Fibroblast of the aortic adventitia (primary cell): ENCODE data around the gene PIP5K1B. TPM values are rescaled to one million over a fixed set of nuclear protein-coding genes. Genes with fewer than 3 reads are reported as not detected.

Source experiments
- DNase-seq: peaks from one replicate; pipeline ENCODE4 v3.0.0-alpha.2; 2010; ENCODE audit warnings: low read depth
- H3K4me3 ChIP-seq: 2 replicates; pipeline ENCODE4 v1.5.1; 2011; ENCODE audit warnings: low read depth, mild to moderate bottlenecking, control low read depth, low read length, moderate library complexity
- CTCF ChIP-seq: IDR thresholded peaks from 2 replicates; pipeline ENCODE4 v1.5.1; 2011; ENCODE audit warnings: mild to moderate bottlenecking, low read length, control low read depth, inconsistent platforms; ENCODE audit not compliant: insufficient read depth
- total RNA-seq: library from RNA; depleted of rRNA; stranded (reverse); fragments of >200 nt; gene quantifications from 2 replicates; pipeline ENCODE4 v1.2.3, GENCODE V29; 2012; ENCODE audit warnings: low replicate concordance

Gene PIP5K1B
- total RNA-seq, 1 donor = not detected

DNA sequence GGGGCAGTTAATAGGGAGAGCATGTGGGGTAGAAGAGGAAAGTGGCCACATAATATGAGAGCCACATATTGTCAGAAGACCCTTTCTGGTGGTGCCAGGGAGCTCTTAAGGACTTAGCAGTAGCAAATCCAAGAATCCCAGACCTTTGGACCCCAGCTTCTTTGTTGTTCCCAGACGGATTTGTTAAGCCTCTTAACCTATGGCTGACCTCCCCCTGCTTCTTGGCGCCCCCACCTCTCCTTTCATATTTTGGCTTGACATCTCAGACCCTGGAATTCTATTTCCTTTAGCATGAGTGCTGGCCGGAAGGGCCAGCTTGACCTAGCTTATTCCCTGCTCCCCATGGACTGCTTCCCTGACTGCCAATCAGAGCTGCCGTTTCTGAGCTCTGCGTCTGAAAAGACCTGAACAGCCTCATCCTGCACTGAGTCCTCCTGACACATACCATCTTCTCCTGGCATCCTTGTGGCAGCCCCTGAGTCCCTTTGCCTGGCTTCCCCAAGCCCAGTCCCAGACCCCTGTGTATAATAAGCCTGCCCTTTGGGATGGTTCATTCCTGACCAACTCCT is 192.6 kb downstream of the PIP5K1B start:
- TF ChIP-seq CTCF = no peak
- no peak overlapping the region for H3K4me3 ChIP-seq
- DNase-seq = no peak

GRCh38 chr9:68898781-68899439 is 193.9 kb downstream of the PIP5K1B start:
- no peak for DNase-seq
- no peak for TF ChIP-seq CTCF
- H3K4me3 ChIP-seq = no peak overlapping the region

- TF ChIP-seq CTCF = no peak
- DNase-seq = no peak
- H3K4me3 ChIP-seq = no peak overlapping the region
Measured at GRCh38 chr9:68904454-68904853, 199.4 kb downstream of the PIP5K1B start.

DNA sequence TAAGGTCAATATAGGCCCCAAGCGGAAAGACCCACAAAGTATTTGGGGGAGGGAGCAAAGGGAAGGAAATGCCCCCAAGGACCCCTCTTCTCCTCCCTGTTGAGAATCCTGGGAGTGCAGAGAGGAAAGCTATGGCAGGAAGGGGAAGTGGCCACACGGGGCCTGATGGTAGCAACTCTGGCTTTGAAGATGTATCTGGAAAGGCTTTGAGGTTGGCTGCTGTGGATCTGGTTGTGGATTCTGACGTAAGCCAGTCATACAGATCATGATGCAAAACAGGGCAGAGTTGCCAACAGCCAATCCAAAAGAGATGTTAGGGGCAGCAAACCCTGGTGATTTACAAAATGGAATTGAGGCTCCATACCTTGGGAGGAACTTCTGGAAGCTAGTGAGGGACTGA is 200.1 kb downstream of the PIP5K1B start:
- TF ChIP-seq CTCF = no peak
- no peak overlapping the region for H3K4me3 ChIP-seq

DNA sequence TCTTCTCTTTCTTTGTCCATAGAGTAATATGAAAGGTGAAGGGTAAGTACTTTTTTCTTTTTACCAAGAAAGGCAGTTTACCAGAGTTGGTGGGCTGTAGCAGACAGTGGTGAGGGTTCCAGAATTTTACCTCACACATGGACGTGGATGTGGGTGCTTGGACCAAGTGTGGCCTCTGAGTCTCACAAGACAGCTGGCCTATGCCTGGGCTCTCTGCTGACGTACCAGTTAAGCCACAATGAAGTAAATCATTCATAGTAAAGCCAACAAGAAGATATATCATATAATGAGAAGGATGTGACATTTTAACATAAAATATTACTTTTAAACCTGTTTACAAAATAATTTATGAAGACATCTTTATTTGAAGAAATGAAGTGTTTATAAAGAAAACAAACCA is 202.9 kb downstream of the PIP5K1B start:
- no peak for TF ChIP-seq CTCF
- H3K4me3 ChIP-seq = no peak overlapping the region
- no peak for DNase-seq

More for the DNA sequence above, 200.1 kb downstream of the PIP5K1B start:
- no peak for DNase-seq

GRCh38 chr9:68912561-68912960 is 207.5 kb downstream of the PIP5K1B start:
- DNase-seq = no peak
- H3K4me3 ChIP-seq = no peak overlapping the region
- TF ChIP-seq CTCF = no peak
